Measurements from ENCODE around the gene PPM1J.
A peak's percentile ranks its signal among the peaks of the same experiment; 100 is the strongest.

PPM1J gene

DNA sequence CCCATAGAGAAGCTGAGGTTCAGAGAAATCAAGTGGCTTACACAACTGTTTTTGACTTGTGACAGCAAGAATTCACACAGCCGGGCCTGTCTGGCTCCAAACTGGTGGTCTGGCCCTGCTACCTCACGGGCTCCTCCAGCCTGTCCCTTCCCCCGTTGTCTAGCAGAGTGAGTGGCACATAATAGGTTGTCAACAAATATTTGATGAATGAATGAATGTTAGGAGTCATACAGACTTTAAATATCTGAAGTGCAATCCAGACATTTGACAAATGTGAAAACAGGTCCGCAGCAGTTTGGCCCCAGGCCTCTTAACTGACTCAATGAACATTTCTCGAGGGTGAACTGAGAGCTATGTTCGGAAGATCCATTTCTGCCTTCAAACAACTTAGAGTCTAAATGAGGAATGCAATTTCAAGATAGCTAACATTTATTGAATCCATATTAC is 7.1 kb downstream of the PPM1J start:
- no peak overlapping the region for H3K4me3 ChIP-seq (ENCODE audit: low read length)
- no peak for DNase-seq (ENCODE audit: low read depth, low spot score)

DNA sequence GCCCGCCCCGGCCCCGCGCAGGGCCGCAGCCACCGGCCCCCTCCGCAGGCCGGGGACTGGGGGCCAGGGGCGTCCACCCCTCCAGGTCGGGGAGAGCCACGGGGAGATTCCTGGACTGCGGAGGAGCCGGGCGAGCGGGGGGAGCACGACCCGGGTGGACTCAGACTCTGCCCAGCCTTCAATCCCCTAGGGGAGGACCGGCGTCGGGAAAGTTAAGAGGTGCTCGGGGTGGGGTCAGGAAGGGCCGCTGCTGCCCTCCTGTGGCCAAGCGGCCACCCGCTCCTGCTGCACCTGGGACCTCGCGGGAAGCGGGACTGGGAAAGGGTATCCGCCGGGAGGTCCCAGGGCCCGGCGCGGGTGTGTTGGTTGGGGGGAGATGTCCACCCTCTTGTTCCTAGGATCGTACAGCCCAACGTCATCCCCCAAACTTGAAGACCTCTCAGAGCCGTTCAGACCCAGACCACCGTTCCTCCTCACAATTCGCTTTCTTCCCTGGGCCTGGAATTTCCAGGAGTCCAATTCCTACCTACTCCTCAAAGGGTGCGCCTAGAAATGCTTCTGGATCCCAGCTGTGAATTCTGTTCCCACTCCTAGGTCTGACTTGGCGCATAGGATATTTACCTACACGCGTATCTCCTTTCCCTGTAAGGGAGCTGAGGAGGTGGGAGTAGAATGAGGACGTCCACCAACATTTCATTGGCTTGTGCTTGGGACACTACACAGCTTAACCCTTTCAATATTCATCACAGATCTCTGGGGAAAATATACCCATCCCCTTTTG is 7.7 kb downstream of the PPM1J start:
- DNase-seq (ENCODE audit: low read depth, low spot score): peak; percentile 49
- peak overlapping the region; percentile 56 for H3K4me3 ChIP-seq (ENCODE audit: low read length)

DNA sequence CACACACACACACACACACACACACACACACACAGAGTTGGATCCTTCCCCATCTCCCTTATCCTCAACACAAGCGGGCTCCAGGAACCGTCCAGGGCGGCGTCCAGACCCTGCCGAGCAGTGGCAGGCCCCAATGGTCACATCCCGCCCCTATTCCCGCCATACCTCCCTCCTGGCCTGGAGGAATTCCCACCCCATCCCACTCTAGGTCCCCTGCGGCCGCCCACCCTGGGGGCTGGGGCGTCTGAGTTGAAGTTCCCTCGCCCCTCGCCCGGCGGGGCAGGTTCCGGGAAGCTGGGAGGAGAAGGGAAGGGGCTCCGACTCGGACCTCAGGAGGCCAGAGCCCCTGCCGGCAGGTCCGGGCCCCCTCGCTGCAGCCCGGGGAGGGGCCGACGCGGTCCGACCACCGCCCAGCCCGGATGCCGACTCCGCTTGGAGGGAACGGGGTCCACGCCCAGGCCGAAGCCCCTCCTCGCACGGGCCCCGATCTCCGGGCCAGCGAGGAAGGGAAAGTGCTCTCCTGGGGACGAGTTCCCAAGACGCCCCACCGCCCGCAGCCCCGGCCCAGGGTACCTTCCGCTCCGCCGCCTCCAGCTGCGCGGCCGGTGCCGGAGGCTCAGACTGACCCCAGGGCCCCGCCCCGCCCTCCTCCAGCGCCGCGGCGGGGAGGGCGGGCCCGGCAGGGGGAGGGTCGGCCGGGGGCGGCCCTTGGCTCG is 8.5 kb downstream of the PPM1J start, which contains the start of gene RHOC:
Gene RHOC (minus strand): TSS at position 623 of the 716 bp plus-strand sequence. CDS start 3,328 bp downstream, outside the sequence.
- peak within 1 kb of the TSS; percentile 74 for H3K4me3 ChIP-seq (ENCODE audit: low read length)
- no peak for DNase-seq (ENCODE audit: low read depth, low spot score)

DNA sequence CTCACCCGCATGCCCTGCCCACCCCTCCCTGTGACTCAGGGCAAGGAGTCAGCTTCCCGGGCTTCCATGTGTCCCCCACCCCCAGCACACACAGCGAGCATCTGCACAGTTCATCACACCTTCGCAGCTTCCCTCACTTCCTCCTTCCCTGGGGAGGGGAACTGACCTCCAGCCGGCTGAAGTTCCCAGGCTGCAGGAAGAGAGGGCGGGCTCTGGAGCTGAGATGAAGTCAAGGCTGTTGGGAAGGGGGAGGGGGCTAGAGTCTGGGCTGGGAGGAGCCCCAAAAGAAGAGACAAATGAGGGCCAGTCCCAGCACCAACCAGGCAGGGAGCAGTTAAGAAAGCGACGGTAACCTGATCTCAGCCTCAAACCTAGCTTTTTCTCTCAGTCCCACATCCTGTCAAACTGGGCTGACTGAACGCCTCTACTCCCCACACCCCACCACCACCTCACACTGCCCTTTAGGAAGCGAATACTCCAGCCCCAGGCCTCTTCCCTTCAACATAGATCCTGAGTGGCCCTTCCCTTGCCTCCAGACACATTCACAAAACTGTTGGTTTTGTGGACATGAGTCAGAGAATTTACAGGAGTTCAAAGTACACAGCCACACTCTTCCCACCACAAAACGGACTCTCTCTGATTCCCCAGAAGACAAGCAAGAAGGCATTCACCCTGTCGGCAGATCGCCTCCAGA is 10.1 kb downstream of the PPM1J start:
- peak; percentile 96 for DNase-seq (ENCODE audit: low read depth, low spot score)
- peak overlapping the region; percentile 74 for H3K4me3 ChIP-seq (ENCODE audit: low read length)

DNA sequence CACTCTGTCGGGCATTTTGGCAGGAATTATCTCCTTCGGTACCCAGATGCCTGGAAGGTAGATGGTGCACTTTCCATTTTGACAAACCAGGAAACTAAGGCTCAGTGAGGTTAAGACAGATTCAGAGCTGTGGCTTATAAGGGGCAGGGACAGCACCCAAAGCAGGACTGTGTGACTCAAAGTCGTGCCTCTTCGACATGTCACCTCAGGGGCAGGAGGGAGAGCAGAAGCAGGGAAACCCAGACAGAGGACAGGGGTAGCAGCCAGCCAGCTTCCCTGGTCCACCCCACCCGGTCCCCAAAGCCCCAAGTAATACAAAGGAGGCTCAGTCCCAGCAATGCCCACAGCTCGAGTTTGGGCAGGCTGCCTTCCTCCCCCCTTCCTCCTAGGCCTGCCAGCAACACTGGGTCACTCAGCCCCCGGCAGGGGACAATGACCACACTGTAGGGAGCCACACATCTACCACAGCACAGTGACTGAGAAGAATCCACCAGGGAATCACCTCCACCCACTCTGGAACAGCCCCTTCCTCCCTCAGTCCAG is 10.7 kb downstream of the PPM1J start:
- peak overlapping the region; percentile 74 for H3K4me3 ChIP-seq (ENCODE audit: low read length)
- no peak for DNase-seq (ENCODE audit: low read depth, low spot score)

DNA sequence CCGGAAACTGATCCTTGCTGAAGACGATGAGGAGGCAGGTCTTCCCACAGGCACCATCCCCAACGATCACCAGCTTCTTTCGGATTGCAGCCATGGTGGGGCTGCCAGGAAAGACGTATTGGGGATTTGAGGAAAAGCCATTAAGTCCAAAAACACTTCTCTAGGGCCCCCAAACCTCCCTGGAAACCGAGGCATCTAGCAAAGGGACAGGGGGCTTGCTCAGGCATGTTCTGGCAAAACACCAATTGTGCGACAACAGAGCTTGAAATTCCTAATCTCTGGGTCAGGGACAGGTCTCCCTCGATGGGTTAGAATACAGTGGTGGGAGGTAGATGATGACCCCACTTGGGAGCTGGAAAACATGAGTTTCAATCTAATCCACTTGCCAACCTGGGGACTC is 11.4 kb downstream of the PPM1J start:
- no peak for DNase-seq (ENCODE audit: low read depth, low spot score)
- H3K4me3 ChIP-seq (ENCODE audit: low read length): no peak overlapping the region; the same call in 1 of the 2 replicates

DNA sequence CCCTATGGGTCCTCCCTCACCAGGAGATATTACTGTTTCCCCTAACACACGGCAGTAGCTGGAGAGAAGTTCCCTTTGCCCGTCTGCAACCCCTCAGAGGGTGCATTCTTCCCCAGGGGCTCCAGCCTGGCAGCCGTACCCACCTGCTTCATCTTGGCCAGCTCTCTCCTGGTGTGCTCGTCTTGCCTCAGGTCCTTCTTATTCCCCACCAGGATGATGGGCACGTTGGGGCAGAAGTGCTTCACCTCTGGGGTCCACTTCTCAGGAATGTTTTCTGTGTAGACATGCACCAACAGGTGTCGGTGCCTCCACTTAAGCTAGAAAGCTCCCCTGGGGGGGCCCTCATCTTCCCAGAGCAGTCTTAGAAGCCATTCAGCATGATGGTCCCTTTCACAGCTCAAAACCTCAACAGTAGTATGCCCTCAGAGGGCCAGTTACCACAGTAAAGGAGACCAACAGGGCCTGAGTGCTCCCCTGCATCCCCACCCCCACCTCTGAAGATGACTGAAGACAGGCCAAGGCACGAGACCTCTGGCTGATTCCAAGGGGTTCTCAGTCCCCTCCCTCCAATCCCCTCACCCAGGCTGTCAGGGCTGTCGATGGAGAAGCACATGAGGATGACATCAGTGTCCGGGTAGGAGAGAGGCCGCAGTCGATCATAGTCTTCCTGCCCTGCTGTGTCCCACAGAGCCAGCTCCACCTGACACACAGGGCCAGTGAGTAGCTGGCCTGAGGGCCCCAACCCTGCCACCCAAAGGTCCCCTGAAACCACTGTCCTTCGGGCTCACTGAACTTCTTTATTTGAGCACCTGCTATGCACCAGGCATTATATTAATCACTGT is 12.5 kb downstream of the PPM1J start:
- no peak for DNase-seq (ENCODE audit: low read depth, low spot score)
- H3K4me3 ChIP-seq (ENCODE audit: low read length): no peak overlapping the region

DNA sequence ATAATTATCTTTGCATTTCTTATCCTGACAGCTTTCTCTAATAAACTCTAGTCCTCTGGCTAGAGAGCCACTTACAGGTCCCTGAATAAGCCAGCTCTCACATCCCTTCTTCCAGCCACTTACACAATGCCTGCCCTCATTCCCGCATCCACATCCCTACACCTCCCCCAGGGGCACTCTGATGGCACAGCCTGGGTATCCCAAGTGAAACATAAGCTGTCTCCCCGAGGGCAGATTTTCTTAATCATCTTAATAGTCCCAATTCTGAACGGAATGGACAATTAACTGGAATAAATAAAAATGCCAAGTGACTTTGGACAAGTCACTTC is 13.1 kb downstream of the PPM1J start:
- no peak for DNase-seq (ENCODE audit: low read depth, low spot score)
- no peak overlapping the region for H3K4me3 ChIP-seq (ENCODE audit: low read length)

DNA sequence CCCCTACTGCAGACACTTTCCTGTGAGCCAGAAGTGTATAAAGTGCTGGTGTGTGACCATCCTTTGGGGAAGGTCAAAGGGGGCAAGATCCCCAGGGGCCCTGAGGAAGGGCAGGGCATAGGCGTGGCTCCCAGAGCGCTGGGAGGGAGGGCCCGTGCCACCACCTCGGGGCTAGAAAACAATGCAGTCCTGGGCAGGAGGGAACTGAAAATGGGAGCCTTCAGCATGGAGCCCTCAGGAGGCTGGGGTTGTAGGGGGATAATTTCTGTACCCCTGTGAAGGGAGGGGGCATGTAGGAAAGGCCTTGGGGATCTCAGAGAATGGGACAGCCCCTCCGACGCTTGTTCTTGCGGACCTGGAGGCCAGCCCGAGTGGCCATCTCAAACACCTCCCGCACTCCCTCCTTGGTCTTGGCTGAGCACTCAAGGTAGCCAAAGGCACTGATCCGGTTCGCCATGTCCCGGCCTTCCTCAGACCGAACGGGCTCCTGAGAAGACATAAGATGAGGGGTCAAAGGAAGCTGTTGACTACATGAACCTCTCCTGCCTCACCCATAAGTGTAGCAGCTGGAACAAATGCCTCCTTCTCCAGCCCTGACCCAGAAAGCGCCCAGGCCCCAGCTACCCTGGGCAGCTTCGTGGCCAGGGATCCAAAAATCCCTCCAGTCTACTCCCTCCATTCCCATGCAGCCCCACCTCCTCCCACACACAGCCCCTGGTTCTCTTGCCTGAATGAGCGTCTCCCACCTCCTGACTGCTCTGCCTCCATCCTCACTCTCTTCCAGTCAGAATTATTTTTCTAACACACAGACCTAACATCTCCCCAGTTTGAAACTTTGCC is 13.7 kb downstream of the PPM1J start:
- no peak for DNase-seq (ENCODE audit: low read depth, low spot score)
- no peak overlapping the region for H3K4me3 ChIP-seq (ENCODE audit: low read length)

DNA sequence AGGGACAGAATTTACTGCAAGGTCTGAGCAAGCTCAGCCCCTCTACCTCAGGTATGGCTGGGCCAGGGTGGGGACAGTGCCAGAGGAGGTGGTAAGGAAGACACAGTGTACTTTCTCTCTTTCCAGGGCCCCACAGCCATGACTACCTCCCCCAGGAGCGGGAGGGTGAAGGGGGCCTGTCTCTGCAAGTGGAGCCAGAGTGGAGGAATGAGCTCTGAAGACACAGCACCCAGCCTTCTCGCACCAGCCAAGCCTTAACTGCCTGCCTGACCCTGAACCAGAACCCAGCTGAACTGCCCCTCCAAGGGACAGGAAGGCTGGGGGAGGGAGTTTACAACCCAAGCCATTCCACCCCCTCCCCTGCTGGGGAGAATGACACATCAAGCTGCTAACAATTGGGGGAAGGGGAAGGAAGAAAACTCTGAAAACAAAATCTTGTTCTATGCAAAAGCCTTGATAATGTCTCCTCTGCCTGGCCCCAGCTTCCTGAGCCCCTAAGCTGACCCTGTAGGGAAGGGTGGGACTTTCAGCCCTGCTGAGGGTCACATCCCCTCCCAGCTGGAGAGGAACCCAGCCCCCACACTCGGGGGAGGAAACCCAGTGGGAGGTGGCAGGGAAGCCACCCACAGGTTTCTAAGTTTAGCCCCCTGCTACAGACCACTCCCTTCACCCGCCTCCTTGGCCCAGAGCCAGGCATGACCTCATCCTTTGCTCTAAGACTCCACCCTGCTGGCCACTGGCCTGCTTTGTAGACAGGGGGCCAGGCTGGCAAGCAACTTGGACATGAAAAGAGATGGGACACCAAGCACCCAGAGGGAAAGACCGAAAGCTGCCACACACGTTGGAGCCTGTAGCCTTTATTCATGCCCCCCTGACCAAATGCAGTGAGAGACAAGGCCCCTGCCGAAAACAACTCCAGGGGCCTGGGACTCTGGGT is 14.6 kb downstream of the PPM1J start:
- H3K4me3 ChIP-seq (ENCODE audit: low read length): no peak overlapping the region
- peak; percentile 70 for DNase-seq (ENCODE audit: low read depth, low spot score)

DNA sequence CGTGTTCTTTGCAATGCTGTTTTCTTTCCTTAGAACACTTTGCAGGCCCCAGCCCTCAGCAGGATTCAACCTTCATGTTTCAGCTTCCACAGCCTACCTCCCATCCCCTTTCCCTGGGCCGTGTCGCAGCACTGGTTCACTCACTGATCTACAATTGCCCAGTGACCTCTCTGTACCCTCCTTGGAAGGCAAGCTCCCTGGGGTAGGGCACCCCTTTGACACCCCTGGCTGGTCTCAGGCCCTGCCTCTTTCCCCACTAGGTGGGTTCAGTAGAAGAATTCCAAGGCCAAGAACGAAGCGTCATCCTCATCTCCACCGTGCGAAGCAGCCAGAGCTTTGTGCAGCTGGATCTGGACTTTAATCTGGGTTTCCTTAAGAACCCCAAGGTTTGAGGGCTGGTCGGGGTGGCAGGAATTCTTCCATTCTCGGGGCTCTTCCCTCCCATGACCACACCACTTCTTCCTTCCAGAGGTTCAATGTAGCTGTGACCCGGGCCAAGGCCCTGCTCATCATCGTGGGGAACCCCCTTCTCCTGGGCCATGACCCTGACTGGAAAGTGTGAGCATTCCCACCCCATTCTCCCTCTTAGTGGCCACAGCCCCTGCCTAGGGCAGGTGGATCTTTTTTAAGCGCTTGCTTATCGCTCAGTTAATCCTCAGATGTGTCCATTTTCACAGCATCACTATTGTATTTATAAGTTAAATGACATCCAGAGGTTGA is 15.5 kb downstream of the PPM1J start:
- no peak overlapping the region for H3K4me3 ChIP-seq (ENCODE audit: low read length)
- DNase-seq (ENCODE audit: low read depth, low spot score): no peak

DNA sequence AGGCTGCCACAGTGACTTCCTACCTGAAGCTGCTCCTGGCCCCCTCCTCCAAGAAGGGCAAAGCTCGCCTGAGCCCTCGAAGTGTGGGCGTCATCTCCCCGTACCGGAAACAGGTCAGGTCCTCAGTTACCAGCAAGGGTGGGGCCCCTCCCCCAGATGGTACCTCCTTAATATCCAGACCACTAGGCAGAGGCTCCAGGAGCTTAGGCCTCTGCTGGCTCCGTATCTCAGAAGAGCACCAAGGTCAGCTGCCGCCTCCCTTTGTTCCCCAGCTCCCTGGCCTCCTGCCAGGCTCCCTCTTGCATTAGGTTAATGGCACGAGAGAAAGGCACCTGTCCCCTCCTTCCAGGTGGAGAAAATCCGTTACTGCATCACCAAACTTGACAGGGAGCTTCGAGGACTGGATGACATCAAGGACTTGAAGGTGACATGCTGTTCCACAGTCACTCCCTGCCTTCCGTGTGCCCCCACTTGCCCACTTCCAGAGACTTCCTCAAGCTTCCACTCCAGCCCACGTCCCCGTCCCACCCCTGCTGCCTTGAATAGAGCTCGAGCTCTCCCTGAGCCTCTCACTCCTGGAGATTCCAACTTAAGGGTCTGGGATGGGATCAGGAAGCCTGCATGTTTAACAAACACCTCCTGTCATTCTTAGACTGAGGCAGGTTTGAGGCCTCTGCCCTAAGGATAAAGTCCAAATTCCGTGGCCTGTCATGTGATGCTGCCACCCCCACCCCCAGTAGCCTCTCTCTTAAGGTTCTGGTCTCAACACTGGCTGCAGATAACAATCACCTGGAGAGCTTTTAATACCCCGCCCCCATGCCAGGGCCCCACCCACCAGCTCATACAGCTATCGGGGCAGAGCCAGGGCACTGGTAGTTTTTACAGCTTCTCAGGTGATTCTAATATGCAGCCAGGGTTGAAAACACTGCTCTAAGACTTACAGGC is 16.5 kb downstream of the PPM1J start:
- DNase-seq (ENCODE audit: low read depth, low spot score): no peak

DNA sequence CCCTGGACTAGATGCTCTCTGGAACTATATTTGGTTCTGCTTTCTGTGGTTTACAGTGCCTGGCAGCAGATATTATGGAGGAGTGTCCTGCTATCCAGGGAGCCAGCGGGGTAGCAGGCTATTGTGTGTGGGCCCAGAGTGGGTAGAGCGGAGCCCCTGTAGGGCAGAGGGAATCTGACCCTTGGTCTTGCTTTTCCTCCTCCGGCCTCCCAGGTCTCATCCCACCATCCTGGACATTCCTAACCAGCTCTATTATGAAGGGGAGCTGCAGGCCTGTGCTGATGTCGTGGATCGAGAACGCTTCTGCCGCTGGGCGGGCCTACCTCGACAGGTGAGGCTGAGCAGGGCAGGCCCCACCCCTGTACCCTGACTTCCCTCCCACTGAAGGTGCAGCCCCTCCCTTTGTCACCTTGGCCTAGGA is 17.3 kb downstream of the PPM1J start:
- no peak for DNase-seq (ENCODE audit: low read depth, low spot score)
- H3K4me3 ChIP-seq (ENCODE audit: low read length): no peak overlapping the region

More for the DNA sequence above, 16.5 kb downstream of the PPM1J start:
- H3K4me3 ChIP-seq (ENCODE audit: low read length): no peak overlapping the region

DNA sequence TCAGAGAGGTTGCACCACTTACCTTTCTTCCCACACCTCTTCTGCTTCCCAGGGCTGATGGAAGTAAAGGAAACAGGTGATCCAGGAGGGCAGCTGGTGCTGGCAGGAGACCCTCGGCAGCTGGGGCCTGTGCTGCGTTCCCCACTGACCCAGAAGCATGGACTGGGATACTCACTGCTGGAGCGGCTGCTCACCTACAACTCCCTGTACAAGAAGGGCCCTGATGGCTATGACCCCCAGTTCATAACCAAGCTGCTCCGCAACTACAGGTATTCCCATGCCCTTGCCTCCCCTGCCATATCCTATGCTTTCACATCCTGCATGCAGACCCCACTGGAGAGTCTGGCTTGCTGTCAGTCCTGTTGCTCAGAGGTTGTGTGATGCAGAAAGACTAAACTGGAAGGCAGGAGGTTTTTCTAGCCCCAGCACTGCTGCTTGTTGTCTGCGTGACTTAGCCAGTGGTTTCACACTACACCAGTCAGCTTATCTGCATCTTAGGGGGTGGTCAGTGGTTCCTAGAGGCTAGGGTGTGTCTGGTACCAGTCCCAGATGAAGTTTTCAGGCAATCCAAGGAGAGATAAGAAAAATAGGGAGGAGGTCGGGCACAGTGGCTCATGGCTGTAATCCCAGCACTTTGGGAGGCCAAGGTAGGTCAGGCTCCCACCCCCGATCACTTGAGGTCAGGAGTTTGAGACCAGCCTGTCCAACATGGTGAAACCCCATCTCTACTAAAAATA is 18.4 kb downstream of the PPM1J start:
- no peak for DNase-seq (ENCODE audit: low read depth, low spot score)
- H3K4me3 ChIP-seq (ENCODE audit: low read length): no peak overlapping the region

DNA sequence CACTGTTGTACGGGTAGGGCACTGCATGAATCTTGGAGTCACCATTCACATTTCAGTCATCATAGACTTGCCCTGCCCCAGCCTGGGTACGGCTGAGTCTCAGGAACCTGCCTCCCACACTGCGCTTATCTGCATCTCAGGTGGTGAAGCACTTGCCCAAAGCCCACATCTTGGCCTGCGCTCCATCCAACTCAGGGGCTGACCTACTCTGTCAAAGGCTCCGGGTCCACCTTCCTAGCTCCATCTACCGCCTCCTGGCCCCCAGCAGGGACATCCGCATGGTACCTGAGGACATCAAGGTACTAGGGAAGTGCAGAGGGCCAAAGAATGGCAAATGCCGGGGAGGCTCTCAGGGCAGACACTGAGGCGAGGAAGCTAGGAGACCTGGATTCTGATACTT is 19.9 kb downstream of the PPM1J start:
- H3K4me3 ChIP-seq (ENCODE audit: low read length): no peak overlapping the region
- no peak for DNase-seq (ENCODE audit: low read depth, low spot score)

Data from Jurkat, Clone E6-1 (cell line).